Parathyroid adenoma (tissue), 2 donors: ENCODE results near the gene ALG1L2.
"Not testable (repeated sequence)": the region's sequence is repeated elsewhere in the genome, so short reads cannot be mapped to it uniquely, and the experiment has no call there.

Experiments
- H2AFZ ChIP-seq: fragments of 300-600 bp; sonication (generic); one replicate; pipeline ENCODE4 v1.7.0; 2017; ENCODE audit warnings: antibody characterized with exemption, mild to moderate bottlenecking
- H3K27ac ChIP-seq: fragments of 300-600 bp; sonication (generic); one replicate; pipeline ENCODE4 v1.7.0; 2017
- H3K27me3 ChIP-seq: fragments of 300-600 bp; sonication (generic); one replicate; pipeline ENCODE4 v1.7.0; 2017; ENCODE audit warnings: low read length; ENCODE audit not compliant: control insufficient read depth, insufficient read depth
- H3K36me3 ChIP-seq: fragments of 300-600 bp; sonication (generic); one replicate; pipeline ENCODE4 v1.7.0; 2017; ENCODE audit warnings: low read length; ENCODE audit not compliant: control insufficient read depth, insufficient read depth
- H3K4me1 ChIP-seq: fragments of 300-600 bp; sonication (generic); one replicate; pipeline ENCODE4 v1.7.0; 2017; ENCODE audit warnings: control low read depth
- H3K4me2 ChIP-seq: fragments of 300-600 bp; sonication (generic); one replicate; pipeline ENCODE4 v1.7.0; 2017; ENCODE audit warnings: low read length
- H3K4me3 ChIP-seq: fragments of 300-600 bp; sonication (generic); one replicate; pipeline ENCODE4 v1.7.0; 2017; ENCODE audit warnings: low read depth, low read length
- H3K79me2 ChIP-seq: fragments of 300-600 bp; sonication (generic); one replicate; pipeline ENCODE4 v1.7.0; 2017; ENCODE audit warnings: control low read depth
- H3K9ac ChIP-seq: fragments of 300-600 bp; sonication (generic); one replicate; pipeline ENCODE4 v1.7.0; 2017; ENCODE audit warnings: mild to moderate bottlenecking
- H3K9me3 ChIP-seq: fragments of 300-600 bp; sonication (generic); one replicate; pipeline ENCODE4 v1.7.0; 2017; ENCODE audit warnings: low read length; ENCODE audit not compliant: control insufficient read depth
- TF ChIP-seq, protein P1 (sequence below): fragments of 300-600 bp; sonication (generic); IDR thresholded peaks from one replicate; pipeline ENCODE4 v1.7.0; 2017; ENCODE audit warnings: antibody characterized with exemption, mild to moderate bottlenecking
- donor health status: primary hyperparathyroidism.

ALG1L2 gene

DNA sequence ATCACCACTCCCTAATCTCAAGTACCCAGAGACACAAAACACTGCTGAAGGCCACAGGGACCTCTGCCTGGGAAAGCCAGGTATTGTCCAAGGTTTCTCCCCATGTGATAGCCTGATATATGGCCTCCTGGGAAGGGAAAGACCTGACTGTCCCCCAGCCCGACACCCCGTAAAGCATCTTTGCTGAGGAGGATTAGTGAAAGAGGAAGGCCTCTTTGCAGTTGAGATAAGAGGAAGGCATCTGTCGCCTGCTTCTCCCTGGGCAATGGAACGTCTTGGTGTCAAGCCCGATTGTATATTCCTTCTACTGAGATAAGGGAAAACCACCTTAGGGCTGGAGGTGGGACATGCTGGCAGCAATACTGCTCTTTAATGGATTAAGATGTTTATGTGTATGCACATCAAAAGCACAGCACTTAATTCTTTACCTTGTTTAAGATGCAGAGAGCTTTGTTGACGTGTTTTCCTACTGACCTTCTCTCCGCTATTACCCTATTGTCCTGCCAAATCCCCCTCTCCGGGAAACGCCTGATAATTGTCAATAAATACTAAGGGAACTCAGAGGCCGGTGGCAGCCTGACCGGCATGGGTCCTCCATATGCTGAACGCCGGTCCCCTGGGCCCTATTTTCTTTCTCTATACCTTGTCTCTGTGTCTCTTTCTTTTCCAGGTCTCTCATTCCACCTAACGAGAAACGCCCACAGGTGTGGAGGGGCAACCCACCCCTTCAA is 23.9 kb upstream of the ALG1L2 start:
- H3K79me2 ChIP-seq, H3K9ac ChIP-seq, H3K27me3 ChIP-seq, H3K36me3 ChIP-seq, H3K27ac ChIP-seq, H3K4me2 ChIP-seq, H3K4me1 ChIP-seq, H3K4me3 ChIP-seq, H3K9me3 ChIP-seq, H2AFZ ChIP-seq: not testable (repeated sequence)

DNA sequence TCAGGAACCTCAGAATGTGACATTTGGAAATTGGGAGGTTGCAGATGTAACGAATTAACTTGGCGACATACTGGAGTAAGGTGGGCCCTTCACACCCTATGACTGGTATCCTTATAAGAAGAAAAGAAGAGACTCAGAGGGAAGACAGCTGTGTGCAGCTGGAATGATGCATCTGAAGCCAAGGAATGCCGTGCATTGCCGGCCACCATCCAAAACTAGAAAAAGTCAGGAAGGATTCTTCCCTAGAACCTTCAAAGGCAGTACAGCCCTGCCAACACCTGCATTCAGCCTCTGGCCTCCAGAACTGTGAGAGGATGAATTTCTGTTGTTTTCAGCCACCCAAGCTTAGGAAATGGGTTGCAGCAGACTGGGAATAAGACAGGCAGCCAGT is 23.4 kb upstream of the ALG1L2 start:
- not testable (repeated sequence) for H3K27me3 ChIP-seq, H3K4me3 ChIP-seq, H3K36me3 ChIP-seq, H3K9ac ChIP-seq, H3K9me3 ChIP-seq, H3K4me2 ChIP-seq, H3K79me2 ChIP-seq, H3K4me1 ChIP-seq, H2AFZ ChIP-seq, H3K27ac ChIP-seq

DNA sequence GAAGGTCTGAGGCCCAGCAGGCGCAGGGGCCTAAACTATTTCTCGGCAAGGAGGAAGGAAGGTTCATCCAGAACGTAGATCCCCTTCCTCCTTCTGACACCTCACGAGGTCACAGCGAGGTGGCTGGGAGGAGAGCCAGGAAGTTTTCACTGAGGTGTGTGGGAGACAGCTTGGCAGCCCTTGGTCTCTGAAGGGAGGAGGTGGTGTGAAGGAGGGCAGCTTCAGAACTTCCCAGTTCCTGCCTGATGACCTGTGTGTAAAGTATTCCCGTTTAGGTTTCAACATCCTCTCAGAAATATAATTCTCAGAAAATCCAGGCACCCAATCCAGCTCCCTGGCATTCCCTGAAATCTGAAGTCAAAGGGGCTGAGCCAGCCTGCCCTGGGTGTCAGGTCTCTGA is 22.9 kb upstream of the ALG1L2 start:
- H3K4me2 ChIP-seq, H3K9me3 ChIP-seq, H3K4me3 ChIP-seq, H3K9ac ChIP-seq, H3K27me3 ChIP-seq, H3K79me2 ChIP-seq, H3K27ac ChIP-seq, H3K4me1 ChIP-seq, H2AFZ ChIP-seq, H3K36me3 ChIP-seq: not testable (repeated sequence)

DNA sequence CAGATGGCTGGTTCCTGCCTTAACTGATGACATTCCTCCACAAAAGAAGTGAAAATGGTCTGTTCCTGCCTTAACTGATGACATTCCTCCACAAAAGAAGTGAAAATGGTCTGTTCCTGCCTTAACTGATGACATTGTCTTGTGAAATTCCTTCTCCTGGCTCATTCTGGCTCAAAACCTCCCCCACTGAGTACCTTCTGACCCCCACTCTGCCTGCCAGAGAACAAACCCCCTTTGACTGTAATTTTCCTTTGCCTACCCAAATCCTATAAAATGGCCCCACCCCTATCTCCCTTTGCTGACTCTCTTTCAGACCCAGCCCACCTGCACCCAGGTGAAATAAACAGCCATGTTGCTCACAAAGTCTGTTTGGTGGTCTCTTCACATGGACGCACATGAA is 22.5 kb upstream of the ALG1L2 start:
- not testable (repeated sequence) for H3K36me3 ChIP-seq, H3K4me3 ChIP-seq, H2AFZ ChIP-seq, H3K9ac ChIP-seq, H3K4me2 ChIP-seq, H3K79me2 ChIP-seq, H3K9me3 ChIP-seq, H3K4me1 ChIP-seq, H3K27me3 ChIP-seq, H3K27ac ChIP-seq

DNA sequence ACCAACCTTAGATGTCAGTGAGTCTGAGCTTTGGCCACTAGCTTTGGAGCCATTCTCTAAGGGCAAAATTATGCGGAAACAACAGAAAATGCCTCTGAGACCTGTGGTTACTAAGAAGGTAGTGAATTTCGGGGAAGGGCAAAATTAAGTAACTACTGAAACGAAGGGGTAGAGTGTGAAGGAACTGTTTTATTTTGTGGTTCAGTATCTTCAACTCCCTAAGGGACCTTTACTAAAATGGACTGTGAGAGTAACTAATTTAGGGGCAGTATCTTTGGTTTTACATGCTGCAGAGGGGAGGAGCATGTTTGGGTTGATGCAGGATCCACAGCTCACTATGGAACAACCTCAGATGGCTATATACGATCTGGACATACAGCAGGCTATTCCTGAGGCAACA is 8.0 kb upstream of the ALG1L2 start:
- no peak overlapping the region for H3K4me3 ChIP-seq
- H3K4me1 ChIP-seq = no peaks in the 10 kb centered on the region
- no peaks in the 10 kb centered on the region for H3K9me3 ChIP-seq
- no peak overlapping the region for H2AFZ ChIP-seq
- no peak overlapping the region for H3K9ac ChIP-seq
- H3K36me3 ChIP-seq = no peaks in the 10 kb centered on the region
- no peak overlapping the region for H3K27ac ChIP-seq
- no peaks in the 10 kb centered on the region for H3K79me2 ChIP-seq
- no peaks in the 10 kb centered on the region for H3K27me3 ChIP-seq
- TF ChIP-seq, protein P1, sequence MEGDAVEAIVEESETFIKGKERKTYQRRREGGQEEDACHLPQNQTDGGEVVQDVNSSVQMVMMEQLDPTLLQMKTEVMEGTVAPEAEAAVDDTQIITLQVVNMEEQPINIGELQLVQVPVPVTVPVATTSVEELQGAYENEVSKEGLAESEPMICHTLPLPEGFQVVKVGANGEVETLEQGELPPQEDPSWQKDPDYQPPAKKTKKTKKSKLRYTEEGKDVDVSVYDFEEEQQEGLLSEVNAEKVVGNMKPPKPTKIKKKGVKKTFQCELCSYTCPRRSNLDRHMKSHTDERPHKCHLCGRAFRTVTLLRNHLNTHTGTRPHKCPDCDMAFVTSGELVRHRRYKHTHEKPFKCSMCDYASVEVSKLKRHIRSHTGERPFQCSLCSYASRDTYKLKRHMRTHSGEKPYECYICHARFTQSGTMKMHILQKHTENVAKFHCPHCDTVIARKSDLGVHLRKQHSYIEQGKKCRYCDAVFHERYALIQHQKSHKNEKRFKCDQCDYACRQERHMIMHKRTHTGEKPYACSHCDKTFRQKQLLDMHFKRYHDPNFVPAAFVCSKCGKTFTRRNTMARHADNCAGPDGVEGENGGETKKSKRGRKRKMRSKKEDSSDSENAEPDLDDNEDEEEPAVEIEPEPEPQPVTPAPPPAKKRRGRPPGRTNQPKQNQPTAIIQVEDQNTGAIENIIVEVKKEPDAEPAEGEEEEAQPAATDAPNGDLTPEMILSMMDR = no peak
- H3K4me2 ChIP-seq = no peak overlapping the region

DNA sequence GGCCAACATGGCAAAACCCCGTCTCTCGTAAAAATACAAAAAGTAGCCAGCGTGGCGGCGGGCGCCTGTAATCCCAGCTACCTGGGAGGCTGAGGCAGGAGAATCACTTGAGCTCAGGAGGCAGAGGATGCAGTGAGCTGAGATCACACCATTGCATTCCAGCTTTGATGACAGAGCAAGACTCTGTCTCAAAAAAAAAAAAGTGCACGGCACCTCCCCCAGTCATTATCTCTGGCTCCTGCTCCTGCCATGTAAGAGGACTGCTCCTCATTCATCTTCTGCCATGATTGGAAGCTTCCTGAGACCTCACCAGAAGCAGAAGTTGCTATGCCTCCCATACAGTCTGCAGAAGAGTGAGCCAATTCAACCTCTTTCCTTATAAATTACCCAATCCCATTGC is 4.0 kb upstream of the ALG1L2 start:
- TF ChIP-seq, protein P1 = no peak
- Histone ChIP-seq H3K27ac (no peak overlapping the region), H3K9ac (no peak overlapping the region), H3K4me3 (no peak overlapping the region), H3K4me1 (no peaks in the 10 kb centered on the region), H3K79me2 (no peaks in the 10 kb centered on the region), H3K9me3 (no peaks in the 10 kb centered on the region), H2AFZ (no peak overlapping the region), H3K36me3 (no peaks in the 10 kb centered on the region), H3K27me3 (no peaks in the 10 kb centered on the region), H3K4me2 (no peak overlapping the region)

DNA sequence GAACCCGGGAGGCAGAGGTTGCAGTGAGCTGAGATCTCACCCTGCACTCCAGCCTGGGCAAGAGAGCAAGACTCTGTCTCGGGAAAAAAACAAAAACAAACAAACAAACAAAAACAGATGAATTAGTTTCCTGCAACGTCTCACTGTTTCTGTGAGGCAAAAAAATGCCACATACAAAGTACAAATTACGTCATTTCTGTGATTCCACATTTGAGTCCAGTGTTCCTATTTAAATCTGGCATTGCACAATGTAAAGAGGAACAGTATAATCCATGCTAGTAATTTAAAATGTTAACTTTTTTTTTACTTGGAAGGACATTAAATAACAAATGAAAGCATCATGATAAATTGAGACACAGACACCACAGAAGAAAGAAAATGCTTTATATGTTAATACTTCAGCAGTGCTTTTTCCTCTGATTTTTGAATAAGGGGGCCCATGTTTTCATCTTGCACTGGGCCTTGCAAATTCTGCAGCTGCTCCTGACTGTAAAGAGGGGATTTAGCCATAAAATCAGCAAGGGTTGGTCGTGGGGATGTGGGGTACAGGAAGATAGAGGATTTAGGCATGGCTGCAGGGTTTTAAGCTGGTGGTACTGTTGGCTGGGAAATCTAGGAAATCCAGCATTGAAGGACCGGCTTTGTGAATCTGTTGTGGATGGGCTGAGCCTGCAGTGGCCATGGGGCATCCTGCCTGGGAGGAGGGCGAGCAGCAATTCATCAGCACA is 1.9 kb downstream of the ALG1L2 start:
- not testable (repeated sequence) for H3K27ac ChIP-seq, H3K9ac ChIP-seq, H3K79me2 ChIP-seq, H3K4me2 ChIP-seq, H3K9me3 ChIP-seq, H3K36me3 ChIP-seq, H2AFZ ChIP-seq, H3K4me1 ChIP-seq, H3K4me3 ChIP-seq, H3K27me3 ChIP-seq
